Aorta (tissue), 5 donors: Measurements from ENCODE around the gene FBXO48. TPM values are rescaled to one million over a fixed set of nuclear protein-coding genes. Genes with fewer than 3 reads are reported as not detected.

Experiments used
- ATAC-seq: fragments of 200-7000 bp; cut with Tn5 transposase; one replicate; pipeline ENCODE4 v1.9.1; 2022; ENCODE audit warnings: moderate library complexity; ENCODE audit not compliant: low FRiP score
- DNase-seq, 2 donors: peaks; one replicate each; pipeline ENCODE4 v3.0.0-alpha.2; 2020
- H3K27ac ChIP-seq, 2 donors: one replicate each; pipeline ENCODE4 v1.5.1; 2013; ENCODE audit warnings: low read length in 2 of 2, mild to moderate bottlenecking in 2 of 2, moderate library complexity in 2 of 2, control low read depth in 1 of 2, inconsistent platforms in 1 of 2, low read depth in 1 of 2
- H3K27me3 ChIP-seq, 2 donors: one replicate each; pipeline ENCODE4 v1.6.1; 2013; ENCODE audit warnings: control low read depth in 1 of 2, low read length in 1 of 2, mild to moderate bottlenecking in 1 of 2, moderate library complexity in 1 of 2; ENCODE audit not compliant: insufficient read depth in 2 of 2, control insufficient read depth in 1 of 2
- H3K36me3 ChIP-seq, 2 donors: one replicate each; pipeline ENCODE4 v1.6.1; 2013; ENCODE audit warnings: control low read depth in 1 of 2, low read length in 1 of 2, mild to moderate bottlenecking in 1 of 2; ENCODE audit not compliant: insufficient read depth in 2 of 2, control insufficient read depth in 1 of 2
- H3K4me1 ChIP-seq, 2 donors: one replicate each; pipeline ENCODE4 v1.6.1; 2013; ENCODE audit warnings: low read length in 2 of 2, control low read depth in 1 of 2, mild to moderate bottlenecking in 1 of 2, moderate library complexity in 1 of 2; ENCODE audit not compliant: insufficient read depth in 2 of 2, control insufficient read depth in 1 of 2
- H3K4me3 ChIP-seq, 2 donors: one replicate each; pipeline ENCODE4 v1.5.1; 2013; ENCODE audit warnings: low read length in 2 of 2, control low read depth in 1 of 2, mild to moderate bottlenecking in 1 of 2
- H3K9me3 ChIP-seq: one replicate; pipeline ENCODE4 v1.6.1; 2013; ENCODE audit warnings: mild to moderate bottlenecking, low read length; ENCODE audit not compliant: control insufficient read depth
- WGBS, 2 donors: extraction: QIAGEN DNeasy Blood & Tissue Kit; methylation state at CpG; one replicate each; pipeline ENCODE4 v1.1.7; 2013; 5-methylcytosine and 5-hydroxymethylcytosine counted together
- intact Hi-C, 2 donors: fragments of 100-400 bp; cut with DNase I; formaldehyde crosslinking; loops; one replicate each; pipeline versions ENCODE4 v1.14.2 to v1.15.0; 2022
- long read RNA-seq, 2 donors: library from polyadenylated mRNA; unstranded; transcript quantifications; one replicate each; pipeline ENCODE4 v2.0.0, GENCODE V29; 2020 to 2021
- polyA plus RNA-seq, 2 donors: library from polyadenylated mRNA; stranded (reverse); fragments of 200-250 nt; gene quantifications; one replicate each; pipeline ENCODE4 v1.2.3, GENCODE V29; 2013
- total RNA-seq, 2 donors: library from RNA; stranded (reverse); fragmentation: NEBNext Ultra II Directional; extraction: Animal tissue kit (Norgen Biotek cat#: 25700); gene quantifications; one replicate each; pipeline ENCODE4 v1.2.1, GENCODE V29; 2021
- donor health status: healthy with polysubstance abuse.
- donor health status: Bipolar disorder and iron deficiency.
- donor health status: DM: no; HTN: no; CAD: no.
- donor health status: DM: no; HTN: no; CAD: no.
- donor health status: DM: yes; HTN: yes; CAD: no.

FBXO48 gene, protein sequence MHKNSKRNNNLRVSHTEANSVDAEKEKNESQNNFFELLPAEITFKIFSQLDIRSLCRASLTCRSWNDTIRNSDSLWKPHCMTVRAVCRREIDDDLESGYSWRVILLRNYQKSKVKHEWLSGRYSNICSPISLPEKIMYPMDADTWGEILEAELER
- total RNA-seq (1 to 10 TPM; 1.0 to 1.5 TPM), polyA plus RNA-seq (1 to 10 TPM in 1 of 2 donors, under 1 TPM in 1; 0.43 to 1.1 TPM)
- long read RNA-seq, donor 1, partial matches to known transcripts = 0 of 1 reads
- long read RNA-seq, donor 1, other reads (novel, unspliced or antisense) = 1 of 1 reads
- long read RNA-seq, donor 2, partial matches to known transcripts = 1 of 2 reads
- long read RNA-seq, donor 2, other reads (novel, unspliced or antisense) = 1 of 2 reads

DNA sequence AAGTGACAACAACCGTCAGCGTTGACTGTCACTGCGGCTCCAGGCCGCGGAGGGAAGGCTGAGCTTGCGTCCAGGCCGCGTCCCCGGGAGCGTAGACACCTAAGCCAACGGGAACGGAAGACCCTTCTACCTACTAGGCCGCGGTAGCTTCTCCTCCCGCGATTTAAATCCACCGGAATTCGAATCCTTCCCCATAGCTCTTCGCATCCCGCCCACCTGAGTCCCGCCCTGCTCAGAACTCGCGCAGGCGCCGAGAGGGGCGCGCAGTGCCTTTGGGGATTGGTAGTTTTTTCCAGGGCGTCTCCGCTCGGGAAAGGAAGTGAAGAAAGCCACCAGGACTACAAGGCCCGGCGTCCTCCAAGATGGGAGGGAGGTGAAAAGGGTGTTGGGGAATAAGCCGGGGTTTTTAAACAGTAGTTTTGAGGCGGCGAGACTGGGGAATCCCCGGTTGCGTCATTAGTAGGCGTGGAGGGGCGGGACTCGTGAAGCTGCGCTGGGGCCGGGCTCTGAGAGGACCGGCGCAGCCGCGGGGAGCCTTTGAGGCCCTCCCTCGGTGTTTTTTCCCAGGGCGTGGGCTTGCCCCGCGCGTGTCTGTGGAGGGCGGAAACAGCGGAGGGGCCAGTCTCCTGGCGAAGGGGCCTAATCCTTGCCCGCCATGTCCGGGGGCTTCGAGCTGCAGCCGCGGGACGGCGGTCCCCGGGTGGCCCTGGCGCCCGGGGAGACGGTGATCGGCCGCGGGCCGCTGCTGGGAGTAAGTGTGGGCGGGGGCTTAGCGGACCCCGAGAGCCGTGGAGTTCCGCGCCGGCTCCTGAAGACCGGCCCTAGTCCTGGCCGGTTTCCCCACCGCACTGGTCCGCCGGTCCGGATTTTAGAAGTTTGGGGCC is at the start of gene FBXO48, which contains the start of gene APLF:
TSS of gene FBXO48 (minus strand) at position 218 of the 884 bp plus-strand sequence. CDS start 2,149 bp downstream, outside the sequence.
TSS of gene APLF (plus strand) at position 509 of the 884 bp plus-strand sequence. CDS start at position 656, 147 bp downstream.
- H3K27me3 ChIP-seq = no peaks in the 10 kb centered on the region
- peak; percentile 98 to 99 for DNase-seq
- ATAC-seq = peak; percentile 99
- H3K36me3 ChIP-seq = no peaks in the 10 kb centered on the region
- 0 to 1% methylated on average over 74 to 82 of the region's 82 CpGs for WGBS, 2 donors
- H3K4me3 ChIP-seq = peak within 1 kb of the TSS; percentile 33 to 94
- intact Hi-C loops = loop anchor here in 1 of 2 donors (5.0 kb wide), 2 partner anchors 240 to 450 kb away; no protein-coding TSS in a partner anchor
- H3K9me3 ChIP-seq = no peaks in the 10 kb centered on the region
- H3K27ac ChIP-seq = peak within 1 kb of the TSS; percentile 11 to 20
- no peaks in the 10 kb centered on the region for H3K4me1 ChIP-seq

DNA sequence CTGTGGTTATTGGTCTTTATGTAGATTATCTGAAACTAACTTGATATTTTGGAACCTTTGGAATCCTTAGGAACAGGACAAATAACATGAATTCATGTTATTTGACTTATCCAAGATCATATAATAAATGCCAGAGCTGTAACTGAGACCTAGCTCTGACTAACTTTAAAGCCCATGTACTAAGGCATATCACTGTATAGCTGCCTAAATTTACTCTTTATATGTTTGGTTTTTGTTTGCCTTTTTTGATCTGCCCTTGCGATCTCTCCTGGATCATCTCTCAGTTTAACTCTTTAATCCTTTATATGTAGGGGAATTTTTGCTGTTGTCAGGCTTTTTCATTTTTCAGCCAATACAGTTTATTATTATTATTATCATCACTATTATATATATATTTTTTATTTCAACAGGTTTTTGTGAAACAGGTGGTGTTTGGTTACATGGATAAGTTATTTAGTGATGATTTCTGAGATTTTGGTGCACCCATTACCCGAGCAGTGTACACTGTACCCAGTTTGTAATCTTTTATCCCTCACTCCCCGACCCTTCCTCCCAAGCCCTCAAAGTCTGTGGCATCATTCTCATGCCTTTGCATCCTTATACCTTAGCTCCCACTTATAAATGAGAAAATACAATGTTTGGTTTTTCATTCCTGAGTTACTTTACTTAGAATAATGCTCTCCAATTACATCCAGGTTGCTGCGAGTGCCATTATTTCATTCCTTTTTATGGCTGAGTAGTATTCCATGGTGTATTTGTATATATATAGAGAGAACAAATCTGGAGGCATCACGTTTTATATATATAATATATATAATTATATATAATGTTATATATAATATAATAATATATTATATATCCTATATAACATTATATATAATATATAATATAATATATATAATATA is 49.2 kb upstream of the FBXO48 start:
- no peak for DNase-seq
- 80 to 81% methylated on average over 5 of the region's 5 CpGs for WGBS, 2 donors
- Histone ChIP-seq H3K27me3 (no peaks in the 10 kb centered on the region), H3K4me1 (no peaks in the 10 kb centered on the region), H3K9me3 (no peaks in the 10 kb centered on the region), H3K4me3 (no peak overlapping the region), H3K27ac (no peak overlapping the region), H3K36me3 (no peaks in the 10 kb centered on the region)
- ATAC-seq = no peak
- intact Hi-C loops = no loop called here

GRCh38 chr2:68514316-68514929 is 47.3 kb upstream of the FBXO48 start:
- Histone ChIP-seq H3K27ac (no peak overlapping the region), H3K4me3 (no peak overlapping the region), H3K36me3 (no peaks in the 10 kb centered on the region), H3K9me3 (no peaks in the 10 kb centered on the region), H3K27me3 (no peaks in the 10 kb centered on the region), H3K4me1 (no peaks in the 10 kb centered on the region)
- ATAC-seq (no peak), DNase-seq (no peak)
- 51% methylated on average over 2 of the region's 2 CpGs for WGBS, 2 donors
- intact Hi-C loops = no loop called here

GRCh38 chr2:68512966-68513365 is 45.9 kb upstream of the FBXO48 start:
- DNase-seq = no peak
- WGBS, 2 donors = 43 to 50% methylated on average over 1 of the region's 1 CpG
- H3K9me3 ChIP-seq = no peaks in the 10 kb centered on the region
- H3K36me3 ChIP-seq = no peaks in the 10 kb centered on the region
- no peaks in the 10 kb centered on the region for H3K27me3 ChIP-seq
- no peaks in the 10 kb centered on the region for H3K4me1 ChIP-seq
- H3K4me3 ChIP-seq = no peak overlapping the region
- H3K27ac ChIP-seq = no peak overlapping the region
- no peak for ATAC-seq
- intact Hi-C loops = no loop called here

DNA sequence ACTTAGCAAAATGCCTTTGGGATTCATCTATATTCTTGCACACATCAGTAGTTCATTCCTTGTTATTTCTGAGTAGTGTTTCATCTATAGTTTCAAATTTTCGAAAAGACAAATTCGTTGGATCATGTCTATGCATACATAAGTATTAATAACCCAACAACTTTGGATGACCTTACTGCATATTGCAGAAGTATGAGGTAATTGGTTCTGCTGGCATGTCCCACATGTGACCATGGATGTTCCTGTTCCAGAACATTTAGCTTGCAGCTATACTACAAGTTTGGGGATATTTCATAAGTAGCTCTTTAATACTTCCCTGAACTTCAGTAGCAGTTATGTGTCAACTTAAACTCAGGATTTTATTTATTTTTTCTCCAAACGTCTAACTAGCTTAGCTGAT is 45.2 kb upstream of the FBXO48 start:
- H3K4me3 ChIP-seq = no peak overlapping the region
- ATAC-seq (no peak), DNase-seq (no peak)
- H3K4me1 ChIP-seq = no peaks in the 10 kb centered on the region
- intact Hi-C loops = no loop called here
- no peaks in the 10 kb centered on the region for H3K9me3 ChIP-seq
- no peaks in the 10 kb centered on the region for H3K27me3 ChIP-seq
- WGBS, 2 donors = 53 to 63% methylated on average over 3 of the region's 3 CpGs
- H3K36me3 ChIP-seq = no peaks in the 10 kb centered on the region
- H3K27ac ChIP-seq = no peak overlapping the region

DNA sequence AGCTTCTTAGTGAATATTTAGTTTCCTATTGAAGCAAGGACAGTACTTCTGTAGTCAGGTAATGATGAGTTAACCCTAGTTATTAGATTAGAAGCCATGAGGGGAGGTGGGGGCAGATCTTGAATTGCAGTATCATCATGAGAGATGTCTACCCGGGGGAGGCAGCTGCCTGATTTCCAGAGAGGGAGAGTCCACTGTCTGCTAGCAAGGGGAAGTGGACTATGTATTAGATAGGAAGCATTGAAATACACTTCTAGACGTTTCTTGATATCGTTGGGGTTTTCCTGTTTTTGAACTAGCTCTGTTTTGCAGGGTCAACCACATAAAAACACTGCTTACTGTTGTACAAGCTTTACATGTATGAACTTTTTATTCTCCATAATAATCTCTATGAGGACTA is 39.1 kb upstream of the FBXO48 start:
- Histone ChIP-seq H3K4me3 (no peak overlapping the region), H3K36me3 (no peaks in the 10 kb centered on the region), H3K4me1 (no peaks in the 10 kb centered on the region), H3K27me3 (no peaks in the 10 kb centered on the region), H3K27ac (no peak overlapping the region), H3K9me3 (no peaks in the 10 kb centered on the region)
- DNase-seq = no peak
- intact Hi-C loops = no loop called here
- 77 to 88% methylated on average over 3 of the region's 3 CpGs for WGBS, 2 donors
- no peak for ATAC-seq

- Histone ChIP-seq H3K27me3 (no peaks in the 10 kb centered on the region), H3K4me1 (no peaks in the 10 kb centered on the region), H3K27ac (no peak overlapping the region), H3K9me3 (no peaks in the 10 kb centered on the region), H3K36me3 (no peaks in the 10 kb centered on the region), H3K4me3 (no peak overlapping the region)
- intact Hi-C loops = no loop called here
- WGBS, 2 donors = 93 to 95% methylated on average over 2 of the region's 2 CpGs
- DNase-seq (no peak), ATAC-seq (no peak)
These were observed 38.6 kb upstream of the FBXO48 start for GRCh38 chr2:68505603-68506159.
